Measurements from ENCODE around the gene XPR1. TPM values are rescaled to one million over a fixed set of nuclear protein-coding genes. Genes with fewer than 3 reads are reported as not detected.

XPR1 gene
- total and polyA plus RNA-seq, 10 of the 15 experiments (the other 5 are each of a cell fraction or from before 2014, with no cell fraction given), result 1.1 to 33.9 (median 11.3) TPM

GRCh38 chr1:180851995-180852887 lies 220.4 kb downstream of the XPR1 start (continued):
- TF ChIP-seq FOS (IDR thresholded peaks at IDR 0.05; ENCODE audit: borderline replicate concordance, extremely low read depth, insufficient read length) (no peak), CHD2 (IDR thresholded peaks at IDR 0.05; ENCODE audit: borderline replicate concordance, low read depth, low read length) (no peak), IRF5 (IDR thresholded peaks at IDR 0.05; ENCODE audit: borderline replicate concordance) (no peak), RUNX3 (IDR thresholded peaks at IDR 0.05; ENCODE audit: low read length) (peak; percentile 86), ZZZ3 (IDR thresholded peaks at IDR 0.05; ENCODE audit: control insufficient read depth, insufficient read length, low read depth) (no peak), DPF2 (IDR thresholded peaks at IDR 0.05) (peak; percentile 20; the same call in 1 of the 2 replicates), TAF1 (IDR thresholded peaks at IDR 0.05; ENCODE audit: borderline replicate concordance, low read depth, low read length) (no peak), FOXK2 (IDR thresholded peaks at IDR 0.05) (no peak), HDAC6 (IDR thresholded peaks at IDR 0.05; ENCODE audit: unreplicated experiment) (no peak), NR2C1 (IDR thresholded peaks at IDR 0.05) (no peak), BMI1 (IDR thresholded peaks at IDR 0.05; ENCODE audit: borderline replicate concordance) (no peak), EZH2 (IDR thresholded peaks at IDR 0.05; ENCODE audit: borderline replicate concordance, control insufficient read depth, low read depth, low read length) (no peak), CEBPB (IDR thresholded peaks at IDR 0.05; ENCODE audit: borderline replicate concordance in 1 of 2, low read depth in 2 of 2, low read length in 2 of 2) (no peak), MYB (IDR thresholded peaks at IDR 0.05; ENCODE audit: borderline replicate concordance, low read depth, low read length) (no peak), SUPT20H (IDR thresholded peaks at IDR 0.05; ENCODE audit: borderline replicate concordance, control insufficient read depth, low read depth, low read length) (no peak), CREB1 (IDR thresholded peaks at IDR 0.05; ENCODE audit: low read depth) (0 out of 2 replicates have a peak, but pooled peaks have one; percentile 19), PML (IDR thresholded peaks at IDR 0.05; ENCODE audit: low read length) (no peak), EP300 (IDR thresholded peaks at IDR 0.05; ENCODE audit: borderline replicate concordance in 1 of 2, control insufficient read depth in 1 of 2, low read depth in 2 of 2, low read length in 2 of 2) (no peak), JUNB (IDR thresholded peaks at IDR 0.05) (no peak), KDM1A (IDR thresholded peaks at IDR 0.05; ENCODE audit: borderline replicate concordance) (no peak), IKZF1 (conservative IDR thresholded peaks at IDR 0.05) (no peak; the same call in 1 of the 2 replicates), PAX5 (IDR thresholded peaks at IDR 0.05; ENCODE audit: borderline replicate concordance, low read depth, low read length) (no peak), MAX (IDR thresholded peaks at IDR 0.05; ENCODE audit: low read depth, low read length) (no peak), ZBTB11 (CRISPR knock-in tag; IDR thresholded peaks at IDR 0.05) (no peak), CHD4 (IDR thresholded peaks at IDR 0.05) (no peak), NFYB (IDR thresholded peaks at IDR 0.05; ENCODE audit: insufficient read depth, low read depth, low read length) (no peak), ZNF274 (IDR thresholded peaks at IDR 0.05; ENCODE audit: insufficient read depth, insufficient read length) (no peak)
